ENCODE measurements around the gene TXNRD2. TPM values are rescaled to one million over a fixed set of nuclear protein-coding genes. Genes with fewer than 3 reads are reported as not detected.

TXNRD2 gene
- total RNA-seq, 1 donor from 2014 or later: 6.4 TPM

GRCh38 chr22:19841641-19842392 lies 99.8 kb downstream of the TXNRD2 start:
- H3K27me3 Mint-ChIP-seq (ENCODE audit: unreplicated experiment): peaks cover 4% of the 10 kb centered on the region
- peaks cover 3% of the 10 kb centered on the region for H3K9me3 Mint-ChIP-seq (ENCODE audit: unreplicated experiment)
- no peaks in the 10 kb centered on the region for H3K36me3 Mint-ChIP-seq (ENCODE audit: unreplicated experiment)
- no peak for DNase-seq
- no peak for TF ChIP-seq CTCF (IDR thresholded peaks at IDR 0.05; ENCODE audit: partially characterized antibody, unreplicated experiment)
- H3K4me1 Mint-ChIP-seq (ENCODE audit: low read depth, unreplicated experiment): no peaks in the 10 kb centered on the region
- H3K4me3 Mint-ChIP-seq (ENCODE audit: unreplicated experiment): no peak overlapping the region
- H3K27ac Mint-ChIP-seq (ENCODE audit: unreplicated experiment): no peak overlapping the region

GRCh38 chr22:19840955-19841640 lies 100.5 kb downstream of the TXNRD2 start:
- Mint-ChIP-seq H3K4me1 (ENCODE audit: low read depth, unreplicated experiment) (no peaks in the 10 kb centered on the region), H3K36me3 (ENCODE audit: unreplicated experiment) (no peaks in the 10 kb centered on the region), H3K4me3 (ENCODE audit: unreplicated experiment) (no peak overlapping the region), H3K27ac (ENCODE audit: unreplicated experiment) (no peak overlapping the region), H3K27me3 (ENCODE audit: unreplicated experiment) (peaks cover 4% of the 10 kb centered on the region), H3K9me3 (ENCODE audit: unreplicated experiment) (peaks cover 3% of the 10 kb centered on the region)
- no peak for DNase-seq
- TF ChIP-seq CTCF (IDR thresholded peaks at IDR 0.05; ENCODE audit: partially characterized antibody, unreplicated experiment): no peak

- DNase-seq: no peak
- Mint-ChIP-seq H3K4me3 (ENCODE audit: unreplicated experiment) (no peak overlapping the region), H3K4me1 (ENCODE audit: low read depth, unreplicated experiment) (no peaks in the 10 kb centered on the region), H3K27me3 (ENCODE audit: unreplicated experiment) (peaks cover 4% of the 10 kb centered on the region), H3K9me3 (ENCODE audit: unreplicated experiment) (peaks cover 3% of the 10 kb centered on the region), H3K27ac (ENCODE audit: unreplicated experiment) (no peak overlapping the region), H3K36me3 (ENCODE audit: unreplicated experiment) (no peaks in the 10 kb centered on the region)
- no peak for TF ChIP-seq CTCF (IDR thresholded peaks at IDR 0.05; ENCODE audit: partially characterized antibody, unreplicated experiment)
These were observed 101.6 kb downstream of the TXNRD2 start for GRCh38 chr22:19840059-19840458.

- DNase-seq: no peak
- Mint-ChIP-seq H3K36me3 (ENCODE audit: unreplicated experiment) (no peaks in the 10 kb centered on the region), H3K27ac (ENCODE audit: unreplicated experiment) (no peak overlapping the region), H3K4me1 (ENCODE audit: low read depth, unreplicated experiment) (no peaks in the 10 kb centered on the region), H3K27me3 (ENCODE audit: unreplicated experiment) (peaks cover 4% of the 10 kb centered on the region), H3K4me3 (ENCODE audit: unreplicated experiment) (no peak overlapping the region), H3K9me3 (ENCODE audit: unreplicated experiment) (peaks cover 3% of the 10 kb centered on the region)
- TF ChIP-seq CTCF (IDR thresholded peaks at IDR 0.05; ENCODE audit: partially characterized antibody, unreplicated experiment): no peak
These were observed 103.7 kb downstream of the TXNRD2 start for GRCh38 chr22:19837915-19838314.

- peaks cover 3% of the 10 kb centered on the region for H3K9me3 Mint-ChIP-seq (ENCODE audit: unreplicated experiment)
These were observed 105.1 kb downstream of the TXNRD2 start for GRCh38 chr22:19836512-19836911.

More at GRCh38 chr22:19836512-19836911, 105.1 kb downstream of the TXNRD2 start:
- no peak overlapping the region for H3K27ac Mint-ChIP-seq (ENCODE audit: unreplicated experiment)
- H3K4me1 Mint-ChIP-seq (ENCODE audit: low read depth, unreplicated experiment): no peaks in the 10 kb centered on the region
- no peak for TF ChIP-seq CTCF (IDR thresholded peaks at IDR 0.05; ENCODE audit: partially characterized antibody, unreplicated experiment)
- peaks cover 3% of the 10 kb centered on the region for H3K27me3 Mint-ChIP-seq (ENCODE audit: unreplicated experiment)
- H3K4me3 Mint-ChIP-seq (ENCODE audit: unreplicated experiment): no peak overlapping the region
- no peak for DNase-seq
- no peaks in the 10 kb centered on the region for H3K36me3 Mint-ChIP-seq (ENCODE audit: unreplicated experiment)

Data from glutamatergic neuron (in vitro differentiated cells).